GM19372 (cell line): Measurements from ENCODE around the gene TMEM212.
"Not testable (repeated sequence)": the region's sequence is repeated elsewhere in the genome, so short reads cannot be mapped to it uniquely, and the experiment has no call there.

ENCODE experiments used
- ATAC-seq: cut with Tn5 transposase; IDR thresholded peaks from one replicate; pipeline ENCODE4 v1.9.1; 2021; ENCODE audit warnings: mild to moderate bottlenecking, low read depth, moderate library complexity; ENCODE audit not compliant: unreplicated experiment

The TMEM212 gene

DNA sequence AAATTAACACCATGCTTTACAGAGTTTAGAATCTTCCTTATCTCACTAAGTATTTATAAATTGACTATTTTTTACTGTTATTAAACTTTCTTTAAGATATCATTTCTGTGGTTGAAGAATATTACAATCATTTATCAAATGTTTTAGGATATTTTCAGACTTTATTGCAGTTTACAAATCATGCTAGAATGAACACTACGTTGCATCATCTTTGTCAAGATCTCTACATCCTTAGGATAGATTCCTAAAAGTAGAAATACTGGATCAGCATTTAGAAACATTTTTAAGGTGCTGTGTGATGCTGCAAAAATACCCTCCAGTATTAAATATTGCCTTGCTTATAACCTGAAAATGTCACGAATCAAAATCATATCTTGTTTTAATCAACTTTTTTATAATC is 30.3 kb upstream of the TMEM212 start:
- ATAC-seq, result no peak

GRCh38 chr3:171813278-171813896 is 29.8 kb upstream of the TMEM212 start:
- ATAC-seq, result no peak

DNA sequence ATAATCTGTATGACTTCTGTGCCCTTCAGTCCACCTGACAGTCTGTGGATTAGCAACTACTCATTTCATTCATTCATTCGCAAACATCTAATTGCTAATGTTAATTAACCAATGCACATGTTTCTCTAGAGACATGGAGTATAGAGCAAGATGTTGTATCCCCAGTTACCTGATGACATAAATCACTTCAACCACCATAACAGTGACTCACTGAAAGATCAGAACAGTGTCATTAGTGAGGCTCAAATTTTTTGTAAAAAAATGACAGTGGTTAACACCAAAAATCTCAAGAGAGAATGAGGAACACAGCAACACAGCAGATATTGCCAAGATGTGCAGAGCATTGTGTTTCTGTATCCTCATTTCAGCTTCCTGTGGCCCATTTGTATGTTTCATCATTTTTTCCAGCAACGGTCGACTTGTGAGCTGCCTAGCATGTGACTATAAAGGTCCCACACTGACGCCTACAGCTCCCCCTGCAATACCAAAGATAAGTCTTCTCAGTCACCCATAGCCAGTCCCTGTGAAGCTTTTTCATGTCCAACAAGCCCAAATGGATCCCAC is 29.2 kb upstream of the TMEM212 start:
- ATAC-seq, result peak; percentile 39

- not testable (repeated sequence) for ATAC-seq
Measured at GRCh38 chr3:171814662-171815061, 28.5 kb upstream of the TMEM212 start.

GRCh38 chr3:171815973-171816595 is 27.1 kb upstream of the TMEM212 start:
- ATAC-seq, result no peak

GRCh38 chr3:171817074-171817800 is 25.9 kb upstream of the TMEM212 start:
- ATAC-seq, result no peak

GRCh38 chr3:171821044-171821443 is 22.1 kb upstream of the TMEM212 start:
- no peak for ATAC-seq

DNA sequence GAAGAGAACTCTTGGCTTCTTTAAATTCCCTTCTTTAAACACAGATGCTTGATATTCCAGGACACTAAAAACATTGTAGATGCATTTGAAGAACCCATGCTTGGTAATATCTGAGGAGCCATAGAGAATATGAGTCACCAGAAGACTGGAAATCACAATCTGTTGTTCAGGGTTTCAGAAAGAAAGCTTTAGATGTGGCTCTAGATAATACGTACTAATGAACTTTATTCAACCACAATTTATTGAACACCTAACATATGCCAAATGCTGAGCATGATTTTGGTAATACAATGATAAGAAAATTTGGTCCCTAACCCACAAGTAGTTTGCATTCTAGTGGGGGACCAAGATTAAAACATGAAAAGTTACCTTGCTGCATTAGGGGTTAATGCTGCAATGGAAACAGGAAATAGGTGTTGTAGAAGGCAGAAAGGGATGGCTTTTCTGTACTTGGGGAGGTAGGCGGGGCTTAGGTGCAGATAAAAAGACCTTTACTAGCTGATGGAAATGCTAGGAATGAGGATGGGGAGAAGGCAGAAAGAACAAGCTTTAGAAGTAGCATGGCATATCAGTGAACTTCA is 21.3 kb upstream of the TMEM212 start:
- no peak for ATAC-seq

DNA sequence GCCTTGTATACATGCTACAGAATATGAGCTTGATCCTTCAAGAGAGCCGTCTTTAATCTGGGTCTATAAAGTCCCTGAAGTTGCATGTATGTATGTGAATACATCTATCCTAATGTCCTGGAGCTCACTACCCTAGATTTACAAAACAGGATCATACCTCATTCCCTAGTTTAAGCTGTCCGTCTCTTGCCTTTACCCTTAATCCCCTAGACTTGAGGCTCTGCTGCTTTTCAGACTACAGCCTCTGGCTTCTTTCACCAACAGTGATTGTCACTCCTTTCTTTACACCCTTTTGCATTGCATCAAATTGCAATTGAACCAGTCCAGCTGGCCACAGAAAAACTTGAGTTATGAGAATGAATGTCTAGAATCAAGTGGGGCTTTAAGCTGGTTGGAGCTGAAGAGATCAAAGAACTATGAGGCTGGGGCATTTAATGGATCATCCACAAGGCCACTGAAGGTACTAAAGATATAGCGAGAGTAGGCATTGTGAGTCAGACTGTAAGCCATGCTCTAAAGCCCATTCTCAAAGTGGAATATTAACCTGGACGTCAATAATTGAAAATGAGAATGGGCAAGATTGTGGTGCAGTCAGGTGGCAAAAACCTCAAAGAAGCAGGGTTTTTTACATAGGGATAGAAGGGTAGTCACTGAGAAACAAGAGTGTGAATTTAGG is 20.6 kb upstream of the TMEM212 start:
- ATAC-seq, result no peak

- no peak for ATAC-seq
Measured at GRCh38 chr3:171824116-171824515, 19.0 kb upstream of the TMEM212 start.

DNA sequence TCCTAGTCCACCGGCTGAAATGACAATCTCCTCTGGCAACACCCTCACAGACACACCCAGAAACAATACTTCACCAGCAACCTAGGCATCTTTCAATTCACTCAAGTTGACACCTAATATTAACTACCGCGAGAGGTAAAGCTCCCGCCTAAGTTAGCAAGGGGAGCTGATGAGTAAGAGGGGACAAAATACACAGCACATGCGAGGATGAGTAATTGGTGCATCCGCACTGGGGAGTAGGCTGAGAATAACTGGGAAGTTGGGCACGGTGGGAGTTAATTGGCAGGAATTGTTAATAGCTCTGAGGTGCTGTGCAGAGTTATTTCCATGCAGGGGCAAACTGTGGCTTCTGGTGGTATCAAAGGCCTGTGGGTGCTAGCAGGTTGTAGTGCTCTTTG is 18.3 kb upstream of the TMEM212 start:
- ATAC-seq, result no peak

DNA sequence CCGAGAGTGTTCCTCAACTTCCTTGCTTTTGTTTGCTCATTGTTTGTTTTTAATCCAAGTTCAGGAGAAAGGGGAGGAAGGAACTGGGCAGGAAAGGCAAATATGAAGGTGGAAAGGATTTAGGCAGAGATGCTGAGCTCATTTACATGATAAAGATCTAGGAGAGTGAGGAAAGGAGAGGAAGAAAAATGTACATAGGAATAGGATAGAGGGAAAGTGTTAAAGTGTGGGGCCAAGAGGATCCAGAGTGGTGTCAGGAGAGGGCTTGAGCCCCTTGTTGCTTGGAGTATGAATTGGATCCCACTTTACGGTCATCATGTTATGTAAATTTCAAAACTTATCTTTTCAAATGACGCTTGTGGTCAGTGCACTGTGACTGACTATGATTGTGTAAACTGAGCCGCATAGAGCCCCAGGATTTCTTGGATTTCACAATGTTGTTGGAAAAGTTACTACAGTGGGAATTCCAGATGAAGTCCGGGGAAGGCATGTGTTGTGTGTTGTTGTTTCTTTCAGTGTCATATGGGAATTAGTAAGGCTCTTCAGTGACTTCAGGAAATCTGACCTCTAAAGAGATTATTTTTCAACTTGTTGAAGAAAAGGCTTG is 17.8 kb upstream of the TMEM212 start:
- ATAC-seq, result no peak

- no peak for ATAC-seq
Measured at GRCh38 chr3:171827385-171827784, 15.8 kb upstream of the TMEM212 start.

GRCh38 chr3:171827836-171828458 is 15.2 kb upstream of the TMEM212 start:
- ATAC-seq, result no peak

DNA sequence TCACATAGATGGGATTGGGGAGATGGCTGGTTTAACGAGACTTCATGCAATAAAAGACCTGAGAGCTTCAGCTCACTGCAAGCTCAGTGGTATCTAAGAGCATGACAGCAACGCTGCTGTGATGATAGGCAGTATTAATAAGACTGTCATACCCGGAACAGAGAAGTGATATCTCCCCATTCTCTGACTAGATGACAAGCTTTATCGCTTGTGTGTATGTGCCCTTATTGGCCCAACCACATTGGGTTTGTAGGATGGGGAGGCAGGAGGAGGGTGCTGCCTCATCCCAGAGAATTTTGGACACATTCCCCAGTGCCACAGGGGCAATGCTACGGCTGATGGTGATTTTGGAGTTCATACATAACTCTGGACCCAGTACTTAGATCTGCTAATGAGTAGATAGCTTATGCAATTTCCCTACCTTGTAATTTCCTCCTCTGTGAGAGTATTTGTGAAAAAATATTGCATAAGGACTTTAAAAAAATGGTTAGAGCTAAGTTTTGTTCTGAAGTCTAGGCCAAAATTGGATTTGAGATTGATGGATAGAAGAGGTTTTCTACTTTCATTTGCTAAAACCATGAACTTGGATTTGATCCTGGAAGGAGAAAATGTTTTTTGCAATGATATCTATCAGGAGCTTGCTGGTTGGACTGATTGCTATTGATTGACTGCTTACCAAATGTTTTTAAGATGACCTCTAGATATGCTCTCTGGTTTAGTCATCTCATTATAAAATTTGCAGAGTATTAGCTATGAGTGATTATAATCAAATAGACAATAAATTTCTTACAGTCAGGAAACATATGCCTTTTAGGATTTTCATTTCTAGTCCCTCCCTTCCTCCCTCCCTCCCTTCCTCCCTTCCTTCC is 14.0 kb upstream of the TMEM212 start:
- no peak for ATAC-seq

- ATAC-seq, result no peak
Measured at GRCh38 chr3:171829841-171830517, 13.2 kb upstream of the TMEM212 start.

DNA sequence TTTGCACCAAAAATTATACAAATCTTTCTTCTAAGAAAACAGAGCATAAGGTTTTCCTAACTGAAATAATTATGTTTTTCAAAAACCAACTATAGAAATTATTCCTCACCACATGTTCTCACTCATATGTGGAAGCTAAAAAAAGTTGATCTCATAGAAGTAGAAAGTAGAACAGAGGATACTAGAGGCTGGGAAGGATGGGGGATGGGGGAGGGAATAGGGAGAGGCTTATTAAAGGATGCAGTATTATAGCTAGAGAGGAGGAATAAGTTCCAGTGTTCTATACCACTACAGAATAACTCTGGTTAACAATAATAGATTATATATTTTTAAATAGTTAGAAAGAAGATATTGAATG is 12.7 kb upstream of the TMEM212 start:
- no peak for ATAC-seq

DNA sequence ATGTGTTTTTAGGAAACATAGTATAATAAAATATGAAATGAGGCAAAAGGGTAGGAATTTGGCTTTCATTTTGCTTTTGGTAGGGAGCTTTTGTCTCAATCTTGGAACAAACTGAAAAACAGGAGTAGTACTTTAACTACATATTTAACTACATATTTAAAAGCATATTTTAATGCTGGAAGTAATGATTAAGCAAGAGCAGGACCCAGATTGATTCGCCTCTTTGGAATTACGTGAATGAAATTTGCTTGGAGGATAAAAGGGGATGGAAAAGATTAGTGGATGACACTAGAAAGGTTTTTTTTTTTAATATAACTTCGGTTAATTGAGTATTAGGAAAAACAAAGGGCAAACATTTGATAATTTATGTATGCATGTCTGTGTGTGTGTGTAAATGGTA is 11.2 kb upstream of the TMEM212 start:
- no peak for ATAC-seq
